Endodermal cell (in vitro differentiated cells): ENCODE measurements around the gene ELMOD1. TPM values are rescaled to one million over a fixed set of nuclear protein-coding genes. Genes with fewer than 3 reads are reported as not detected.
"Not testable (repeated sequence)": the region's sequence is repeated elsewhere in the genome, so short reads cannot be mapped to it uniquely, and the experiment has no call there.

ENCODE experiments used
- DNase-seq: peaks from one replicate; pipeline ENCODE4 v3.0.0-alpha.2; 2017
- H3K27ac ChIP-seq: 2 replicates; pipeline ENCODE4 v1.5.1; 2013; ENCODE audit warnings: mild to moderate bottlenecking, low read depth, low read length, moderate library complexity
- H3K27me3 ChIP-seq: 2 replicates; pipeline ENCODE4 v1.6.1; 2013; ENCODE audit warnings: mild to moderate bottlenecking, low read length, moderate library complexity; ENCODE audit not compliant: insufficient read depth, control insufficient read depth, poor library complexity, severe bottlenecking
- H3K36me3 ChIP-seq: 2 replicates; pipeline ENCODE4 v1.7.0; 2013; ENCODE audit warnings: mild to moderate bottlenecking, low read length, moderate library complexity; ENCODE audit not compliant: control insufficient read depth, insufficient read depth
- H3K4me1 ChIP-seq: one replicate; pipeline ENCODE4 v1.7.0; 2013; ENCODE audit warnings: low read length; ENCODE audit not compliant: control insufficient read depth, insufficient read depth
- H3K4me3 ChIP-seq: 2 replicates; pipeline ENCODE4 v1.5.1; 2013; ENCODE audit warnings: mild to moderate bottlenecking, low read length, moderate library complexity
- H3K9ac ChIP-seq: 2 replicates; pipeline ENCODE4 v1.6.1; 2013; ENCODE audit warnings: mild to moderate bottlenecking, low read length, moderate library complexity; ENCODE audit not compliant: poor library complexity, severe bottlenecking; ENCODE audit errors: extremely low read depth
- H3K9me3 ChIP-seq: 2 replicates; pipeline ENCODE4 v1.6.1; 2013; ENCODE audit warnings: mild to moderate bottlenecking, low read length, moderate library complexity; ENCODE audit not compliant: control insufficient read depth
- H3K27ac Mint-ChIP-seq: 2 replicates; pipeline ENCODE4 v1.8.0; 2020; ENCODE audit warnings: mixed read lengths
- H3K27me3 Mint-ChIP-seq: 2 replicates; pipeline ENCODE4 v1.8.0; 2021; ENCODE audit warnings: mild to moderate bottlenecking, mixed read lengths; ENCODE audit not compliant: insufficient read depth
- H3K36me3 Mint-ChIP-seq: 2 replicates; pipeline ENCODE4 v1.8.0; 2020; ENCODE audit warnings: low read depth, mixed read lengths
- H3K4me1 Mint-ChIP-seq: 2 replicates; pipeline ENCODE4 v1.8.0; 2020; ENCODE audit warnings: mixed read lengths
- H3K4me3 Mint-ChIP-seq: 2 replicates; pipeline ENCODE4 v1.8.0; 2020; ENCODE audit warnings: mild to moderate bottlenecking, moderate library complexity, mixed read lengths
- H3K9me3 Mint-ChIP-seq: 2 replicates; pipeline ENCODE4 v1.8.0; 2020; ENCODE audit warnings: mild to moderate bottlenecking, mixed read lengths
- CTCF ChIP-seq: fragments of 200-600 bp; sonication (generic); conservative IDR thresholded peaks from 2 replicates; pipeline ENCODE4 v1.5.0; 2021; ENCODE audit warnings: antibody characterized with exemption, mild to moderate bottlenecking
- WGBS, 2 experiments: methylation state at CpG; one replicate each; pipeline versions ENCODE4 v1.1.5 to v1.1.7; 2013; ENCODE audit warnings: missing lambda C conversion rate in 2 of 2, mixed read lengths in 1 of 2; ENCODE audit not compliant: insufficient coverage in 1 of 2, insufficient read length in 1 of 2; 5-methylcytosine and 5-hydroxymethylcytosine counted together
- total RNA-seq, 2 donors: library from RNA; stranded (reverse); fragmentation: NEBNext Ultra II Directional in 1 of 2; extraction: Animal tissue kit (Norgen Biotek cat#: 25700) in 1 of 2; gene quantifications; 2 replicates in 1 of 2; 3 replicates in 1 of 2; pipeline ENCODE4 v1.2.1, GENCODE V29; 2021

Gene ELMOD1
- total RNA-seq, 2 donors from 2014 or later = 0.46 to 0.60 TPM

- Mint-ChIP-seq H3K4me3 (no peak overlapping the region), H3K27me3 (no peaks in the 10 kb centered on the region), H3K36me3 (no peaks in the 10 kb centered on the region), H3K9me3 (no peaks in the 10 kb centered on the region), H3K4me1 (no peaks in the 10 kb centered on the region), H3K27ac (no peak overlapping the region)
- Histone ChIP-seq H3K4me1 (no peaks in the 10 kb centered on the region), H3K4me3 (no peak overlapping the region), H3K27me3 (no peaks in the 10 kb centered on the region), H3K9me3 (no peaks in the 10 kb centered on the region), H3K36me3 (no peaks in the 10 kb centered on the region), H3K27ac (no peak overlapping the region), H3K9ac (no peak overlapping the region)
- no peak for TF ChIP-seq CTCF
- no peak for DNase-seq
- WGBS, 2 experiments = 67% methylated on average over 1 of the region's 1 CpG; no CpG with 5 or more reads in 1 of the 2 experiments
These were observed 17.5 kb upstream of the ELMOD1 start for GRCh38 chr11:107573438-107573837.

GRCh38 chr11:107576497-107577345, 14.2 kb upstream of the ELMOD1 start:
- H3K36me3 ChIP-seq, H3K4me1 Mint-ChIP-seq, H3K4me3 ChIP-seq, H3K9me3 ChIP-seq, H3K36me3 Mint-ChIP-seq, H3K27me3 ChIP-seq, H3K4me1 ChIP-seq, H3K27ac ChIP-seq, H3K27me3 Mint-ChIP-seq, H3K9me3 Mint-ChIP-seq, H3K4me3 Mint-ChIP-seq, H3K27ac Mint-ChIP-seq, H3K9ac ChIP-seq: not testable (repeated sequence)
- 0 to 45% methylated on average over 1 to 2 of the region's 2 CpGs for WGBS, 2 experiments
- peak; percentile 80 for DNase-seq
- peak; percentile 84 for TF ChIP-seq CTCF

GRCh38 chr11:107577346-107577711, 13.6 kb upstream of the ELMOD1 start:
- H3K4me1 ChIP-seq = no peaks in the 10 kb centered on the region
- Mint-ChIP-seq H3K4me3 (no peak overlapping the region), H3K4me1 (peaks cover 5% of the 10 kb centered on the region), H3K9me3 (peaks cover 5% of the 10 kb centered on the region), H3K27ac (no peak overlapping the region), H3K36me3 (no peaks in the 10 kb centered on the region), H3K27me3 (no peaks in the 10 kb centered on the region)
- H3K36me3 ChIP-seq = no peaks in the 10 kb centered on the region
- H3K9me3 ChIP-seq = no peaks in the 10 kb centered on the region
- no peaks in the 10 kb centered on the region for H3K27me3 ChIP-seq
- WGBS, 2 experiments = 91 to 100% methylated on average over 3 to 6 of the region's 6 CpGs
- no peak overlapping the region for H3K4me3 ChIP-seq
- H3K9ac ChIP-seq = no peak overlapping the region
- H3K27ac ChIP-seq = no peak overlapping the region
- no peak for TF ChIP-seq CTCF
- DNase-seq = no peak

GRCh38 chr11:107579169-107579568, 11.8 kb upstream of the ELMOD1 start:
- H3K4me3 Mint-ChIP-seq, H3K36me3 ChIP-seq, H3K4me1 ChIP-seq, H3K9me3 Mint-ChIP-seq, H3K9ac ChIP-seq, H3K36me3 Mint-ChIP-seq, H3K27me3 ChIP-seq, DNase-seq, H3K27me3 Mint-ChIP-seq, H3K4me1 Mint-ChIP-seq, H3K27ac ChIP-seq, H3K4me3 ChIP-seq, H3K27ac Mint-ChIP-seq, H3K9me3 ChIP-seq: not testable (repeated sequence)
- 94% methylated on average over 2 of the region's 2 CpGs; no CpG with 5 or more reads in 1 of the 2 experiments for WGBS, 2 experiments
